ACC112 (cell line): Measurements from ENCODE around the gene SLC26A9.
A peak's percentile ranks its signal among the peaks of the same experiment; 100 is the strongest.

Experiments used
- H2AFZ ChIP-seq: fragments of 200-600 bp; sonication (generic); one replicate; pipeline ENCODE4 v1.6.0; 2017; ENCODE audit warnings: antibody characterized with exemption, low read length; ENCODE audit not compliant: unreplicated experiment
- H3K27ac ChIP-seq: fragments of 200-600 bp; sonication (generic); 2 replicates; pipeline ENCODE4 v1.5.1; 2014; ENCODE audit warnings: low read depth, mild to moderate bottlenecking, antibody characterized with exemption, low read length, moderate library complexity
- H3K27me3 ChIP-seq: fragments of 200-600 bp; sonication (generic); 2 replicates; pipeline ENCODE4 v1.6.1; 2014; ENCODE audit warnings: mild to moderate bottlenecking, antibody characterized with exemption, low read length, moderate library complexity, mixed read lengths; ENCODE audit not compliant: insufficient read depth
- H3K36me3 ChIP-seq: fragments of 200-600 bp; sonication (generic); 2 replicates; pipeline ENCODE4 v1.6.1; 2016; ENCODE audit warnings: mild to moderate bottlenecking, antibody characterized with exemption, low read length, moderate library complexity, mixed read lengths; ENCODE audit not compliant: insufficient read depth
- H3K4me1 ChIP-seq: fragments of 200-600 bp; sonication (generic); one replicate; pipeline ENCODE4 v1.6.1; 2016; ENCODE audit warnings: low read length, mixed read lengths; ENCODE audit not compliant: insufficient read depth, unreplicated experiment, control insufficient read depth
- H3K4me3 ChIP-seq: fragments of 200-600 bp; sonication (generic); 2 replicates; pipeline ENCODE4 v1.5.1; 2014; ENCODE audit warnings: mild to moderate bottlenecking, low read depth, low read length
- H3K79me2 ChIP-seq: fragments of 200-600 bp; sonication (generic); one replicate; pipeline ENCODE4 v1.6.0; 2016; ENCODE audit warnings: low read length; ENCODE audit not compliant: control insufficient read depth, unreplicated experiment, insufficient read depth

SLC26A9 gene

GRCh38 chr1:205926636-205927035 is 16.6 kb downstream of the SLC26A9 start:
- no peaks in the 10 kb centered on the region for H3K27me3 ChIP-seq
- H3K4me3 ChIP-seq = no peak overlapping the region
- H2AFZ ChIP-seq = no peak overlapping the region
- H3K27ac ChIP-seq = peak overlapping the region; percentile 81; the same call in 1 of the 2 replicates
- no peaks in the 10 kb centered on the region for H3K36me3 ChIP-seq
- H3K79me2 ChIP-seq = no peaks in the 10 kb centered on the region
- peaks cover 19% of the 10 kb centered on the region for H3K4me1 ChIP-seq

- Histone ChIP-seq H3K27me3 (no peaks in the 10 kb centered on the region), H3K4me3 (no peak overlapping the region), H3K4me1 (peaks cover 19% of the 10 kb centered on the region), H3K27ac (peak overlapping the region; percentile 81), H2AFZ (peak overlapping the region; percentile 8), H3K36me3 (no peaks in the 10 kb centered on the region), H3K79me2 (no peaks in the 10 kb centered on the region)
Measured at GRCh38 chr1:205926213-205926612, 17.0 kb downstream of the SLC26A9 start.

GRCh38 chr1:205925736-205926135 is 17.5 kb downstream of the SLC26A9 start:
- Histone ChIP-seq H2AFZ (peak overlapping the region; percentile 24), H3K27me3 (no peaks in the 10 kb centered on the region), H3K4me3 (no peak overlapping the region), H3K36me3 (no peaks in the 10 kb centered on the region), H3K79me2 (no peaks in the 10 kb centered on the region), H3K4me1 (peaks cover 19% of the 10 kb centered on the region), H3K27ac (peak overlapping the region; percentile 81)

- H3K27me3 ChIP-seq = no peaks in the 10 kb centered on the region
- peaks cover 26% of the 10 kb centered on the region for H3K4me1 ChIP-seq
- no peak overlapping the region for H3K4me3 ChIP-seq
- no peak overlapping the region for H3K27ac ChIP-seq
- H3K36me3 ChIP-seq = no peaks in the 10 kb centered on the region
- H3K79me2 ChIP-seq = no peaks in the 10 kb centered on the region
- H2AFZ ChIP-seq = no peak overlapping the region
Measured at GRCh38 chr1:205924460-205924790, 18.8 kb downstream of the SLC26A9 start.

- Histone ChIP-seq H3K27me3 (no peaks in the 10 kb centered on the region), H2AFZ (no peak overlapping the region)
Measured at GRCh38 chr1:205923651-205924459, 19.4 kb downstream of the SLC26A9 start.

GRCh38 chr1:205922806-205923205 is 20.4 kb downstream of the SLC26A9 start:
- H3K4me1 ChIP-seq = peaks cover 26% of the 10 kb centered on the region
- H3K27ac ChIP-seq = no peak overlapping the region
- no peaks in the 10 kb centered on the region for H3K36me3 ChIP-seq
- H3K79me2 ChIP-seq = no peaks in the 10 kb centered on the region
- no peak overlapping the region for H3K4me3 ChIP-seq
- H2AFZ ChIP-seq = no peak overlapping the region
- H3K27me3 ChIP-seq = no peaks in the 10 kb centered on the region

More at GRCh38 chr1:205923651-205924459, 19.4 kb downstream of the SLC26A9 start:
- Histone ChIP-seq H3K4me1 (peaks cover 26% of the 10 kb centered on the region), H3K27ac (no peak overlapping the region), H3K79me2 (no peaks in the 10 kb centered on the region), H3K4me3 (no peak overlapping the region), H3K36me3 (no peaks in the 10 kb centered on the region)

- Histone ChIP-seq H3K79me2 (no peaks in the 10 kb centered on the region), H3K4me3 (no peak overlapping the region), H3K36me3 (no peaks in the 10 kb centered on the region), H3K27ac (no peak overlapping the region), H2AFZ (no peak overlapping the region), H3K27me3 (no peaks in the 10 kb centered on the region), H3K4me1 (peaks cover 26% of the 10 kb centered on the region)
Measured at GRCh38 chr1:205922314-205922713, 20.9 kb downstream of the SLC26A9 start.

GRCh38 chr1:205921570-205921909 is 21.7 kb downstream of the SLC26A9 start:
- Histone ChIP-seq H2AFZ (no peak overlapping the region), H3K79me2 (no peaks in the 10 kb centered on the region), H3K4me3 (no peak overlapping the region), H3K27ac (no peak overlapping the region), H3K4me1 (peaks cover 23% of the 10 kb centered on the region), H3K36me3 (no peaks in the 10 kb centered on the region), H3K27me3 (no peaks in the 10 kb centered on the region)

- Histone ChIP-seq H3K4me3 (no peak overlapping the region), H3K4me1 (peaks cover 17% of the 10 kb centered on the region), H3K36me3 (no peaks in the 10 kb centered on the region), H2AFZ (no peak overlapping the region), H3K79me2 (no peaks in the 10 kb centered on the region), H3K27me3 (no peaks in the 10 kb centered on the region), H3K27ac (no peak overlapping the region)
Measured at GRCh38 chr1:205920861-205921569, 22.2 kb downstream of the SLC26A9 start.

GRCh38 chr1:205920159-205920558 is 23.1 kb downstream of the SLC26A9 start:
- H3K36me3 ChIP-seq = no peaks in the 10 kb centered on the region
- no peaks in the 10 kb centered on the region for H3K79me2 ChIP-seq
- no peak overlapping the region for H3K4me3 ChIP-seq
- H2AFZ ChIP-seq = no peak overlapping the region
- H3K27ac ChIP-seq = no peak overlapping the region; the same call in 1 of the 2 replicates
- no peaks in the 10 kb centered on the region for H3K27me3 ChIP-seq
- peaks cover 9% of the 10 kb centered on the region for H3K4me1 ChIP-seq
